HEK293T (cell line): Measurements from ENCODE around the gene FXYD4.

Experiments
- ARNT ChIP-seq: fragments of 450-650 bp; IDR thresholded peaks from 2 replicates; pipeline ENCODE4 v1.6.1; 2017; ENCODE audit warnings: mild to moderate bottlenecking
- ELF4 ChIP-seq: fragments of 450-650 bp; IDR thresholded peaks from 2 replicates; pipeline ENCODE4 v1.6.1; 2017; ENCODE audit warnings: antibody characterized with exemption
- FOXA1 ChIP-seq: fragments of 450-650 bp; IDR thresholded peaks from 2 replicates; pipeline ENCODE4 v1.6.1; 2016; ENCODE audit warnings: mild to moderate bottlenecking
- FOXK2 ChIP-seq: fragments of 450-650 bp; IDR thresholded peaks from 2 replicates; pipeline ENCODE4 v1.6.1; 2016; ENCODE audit warnings: mild to moderate bottlenecking
- FOXM1 ChIP-seq: fragments of 450-650 bp; IDR thresholded peaks from 2 replicates; pipeline ENCODE4 v1.6.1; 2017; ENCODE audit warnings: mild to moderate bottlenecking, borderline replicate concordance
- L3MBTL2 ChIP-seq: fragments of 450-650 bp; conservative IDR thresholded peaks from 2 replicates; pipeline ENCODE4 v1.6.1; 2016; ENCODE audit warnings: mild to moderate bottlenecking
- NFRKB ChIP-seq: fragments of 450-650 bp; IDR thresholded peaks from 2 replicates; pipeline ENCODE4 v1.6.1; 2016; ENCODE audit warnings: mild to moderate bottlenecking, moderate library complexity
- SP1 ChIP-seq: fragments of 450-650 bp; IDR thresholded peaks from 2 replicates; pipeline ENCODE4 v1.6.1; 2017
- TARDBP ChIP-seq: fragments of 450-650 bp; IDR thresholded peaks from 2 replicates; pipeline ENCODE4 v1.6.1; 2016
- ZNF384 ChIP-seq: fragments of 450-650 bp; IDR thresholded peaks from 2 replicates; pipeline ENCODE4 v1.6.1; 2016
- TF ChIP-seq, protein P1 (sequence below): fragments of 450-650 bp; IDR thresholded peaks from 2 replicates; pipeline ENCODE4 v1.6.1; 2016

GRCh38 chr10:43339136-43339535 is 32.3 kb upstream of the FXYD4 start:
- TF ChIP-seq FOXK2 (no peak), TARDBP (no peak), SP1 (no peak), ELF4 (no peak), NFRKB (no peak), FOXA1 (no peak), ZNF384 (no peak), ARNT (no peak), L3MBTL2 (no peak), FOXM1 (no peak)
- TF ChIP-seq, protein P1, sequence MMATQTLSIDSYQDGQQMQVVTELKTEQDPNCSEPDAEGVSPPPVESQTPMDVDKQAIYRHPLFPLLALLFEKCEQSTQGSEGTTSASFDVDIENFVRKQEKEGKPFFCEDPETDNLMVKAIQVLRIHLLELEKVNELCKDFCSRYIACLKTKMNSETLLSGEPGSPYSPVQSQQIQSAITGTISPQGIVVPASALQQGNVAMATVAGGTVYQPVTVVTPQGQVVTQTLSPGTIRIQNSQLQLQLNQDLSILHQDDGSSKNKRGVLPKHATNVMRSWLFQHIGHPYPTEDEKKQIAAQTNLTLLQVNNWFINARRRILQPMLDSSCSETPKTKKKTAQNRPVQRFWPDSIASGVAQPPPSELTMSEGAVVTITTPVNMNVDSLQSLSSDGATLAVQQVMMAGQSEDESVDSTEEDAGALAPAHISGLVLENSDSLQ = no peak
